H1 (cell line): ENCODE measurements around the gene WDR7. TPM values are rescaled to one million over a fixed set of nuclear protein-coding genes. Genes with fewer than 3 reads are reported as not detected.

Experiments used
- CTCF ChIA-PET: fragments of 300-600 bp; sonication (Branson Sonifier 250); formaldehyde crosslinking; loops from one replicate; lab custom pipeline; 2021; ENCODE audit not compliant: partially characterized antibody; lab: Charles Lee
- POLR2A ChIA-PET: fragments of 300-600 bp; sonication (Branson Sonifier 250); formaldehyde crosslinking; loops from one replicate; lab custom pipeline; 2021; ENCODE audit warnings: inconsistent platforms; ENCODE audit not compliant: partially characterized antibody; lab: Charles Lee
- DNase-seq, 2 experiments: peaks; one replicate each; pipeline versions ENCODE4 v3.0.0 to v3.0.0-alpha.2; 2010 to 2022; ENCODE audit warnings: low spot score in 2 of 2, low read depth in 1 of 2, mixed read lengths in 1 of 2
- FAIRE-seq: peaks from 2 replicates; lab custom pipeline; 2011; peaks lifted over from hg19 to GRCh38; lab: Jason Lieb, UNC
- H2AFZ ChIP-seq: 2 replicates; pipeline ENCODE4 v1.8.1; 2012; ENCODE audit warnings: low read length, inconsistent platforms
- H2AK5ac ChIP-seq: 2 replicates; pipeline ENCODE4 v1.6.1; 2013; ENCODE audit warnings: low read depth, low read length
- H2BK120ac ChIP-seq: replicated peaks from 2 replicates; pipeline ENCODE3; 2013; ENCODE audit warnings: low read depth, low read length, inconsistent platforms
- H2BK12ac ChIP-seq: 2 replicates; pipeline ENCODE4 v1.6.1; 2013; ENCODE audit warnings: low read depth, low read length
- H2BK15ac ChIP-seq: 2 replicates; pipeline ENCODE4 v1.6.1; 2013; ENCODE audit warnings: low read length
- H2BK20ac ChIP-seq: 2 replicates; pipeline ENCODE4 v1.6.1; 2013; ENCODE audit warnings: low read length
- H2BK5ac ChIP-seq: 2 replicates; pipeline ENCODE4 v1.6.1; 2013; ENCODE audit warnings: low read depth, low read length
- H3K14ac ChIP-seq: 2 replicates; pipeline ENCODE4 v1.6.1; 2013; ENCODE audit warnings: inconsistent platforms; ENCODE audit not compliant: insufficient read length
- H3K18ac ChIP-seq: 2 replicates; pipeline ENCODE4 v1.6.1; 2013; ENCODE audit warnings: low read length; ENCODE audit errors: extremely low read depth
- H3K23ac ChIP-seq: 2 replicates; pipeline ENCODE4 v1.6.1; 2013; ENCODE audit warnings: inconsistent platforms; ENCODE audit not compliant: insufficient read length
- H3K23me2 ChIP-seq: 2 replicates; pipeline ENCODE4 v1.6.1; 2013; ENCODE audit warnings: low read depth, low read length
- H3K27ac ChIP-seq: 2 replicates; pipeline ENCODE4 v1.6.1; 2011; ENCODE audit warnings: low read depth, low read length, inconsistent platforms
- H3K27me3 ChIP-seq, 4 experiments: replicated peaks in 1 of 4; 1 replicate in 1 of 4; 2 replicates in 3 of 4; pipeline versions ENCODE4 v1.6.1 to v1.8.1; 2011 to 2013; ENCODE audit warnings: low read length in 3 of 4, mild to moderate bottlenecking in 3 of 4, inconsistent platforms in 2 of 4, mixed read lengths in 2 of 4, moderate library complexity in 1 of 4; ENCODE audit not compliant: control insufficient read depth in 3 of 4, insufficient read depth in 3 of 4; ENCODE audit errors: extremely low read depth in 1 of 4
- H3K36me3 ChIP-seq, 4 experiments: 2 replicates each; pipeline versions ENCODE4 v1.6.1 to v1.8.1; 2011 to 2013; ENCODE audit warnings: mild to moderate bottlenecking in 4 of 4, low read length in 3 of 4, moderate library complexity in 2 of 4, control low read depth in 1 of 4, inconsistent platforms in 1 of 4; ENCODE audit not compliant: insufficient read depth in 4 of 4, control insufficient read depth in 2 of 4
- H3K4ac ChIP-seq: replicated peaks from 2 replicates; pipeline ENCODE3; 2013; ENCODE audit warnings: low read length, low read depth, mixed read lengths, inconsistent platforms; ENCODE audit not compliant: insufficient read length
- H3K4me1 ChIP-seq, 4 experiments: replicated peaks in 1 of 4; 1 replicate in 1 of 4; 2 replicates in 3 of 4; pipeline versions ENCODE4 v1.6.1 to v1.8.1; 2011 to 2013; ENCODE audit warnings: low read length in 3 of 4, inconsistent platforms in 2 of 4, mixed read lengths in 1 of 4; ENCODE audit not compliant: insufficient read depth in 4 of 4, control insufficient read depth in 3 of 4
- H3K4me2 ChIP-seq, 2 experiments: 2 replicates each; pipeline versions ENCODE4 v1.6.1 to v1.8.1; 2011 to 2013; ENCODE audit warnings: low read depth in 2 of 2, low read length in 2 of 2, control low read depth in 1 of 2, inconsistent platforms in 1 of 2, mild to moderate bottlenecking in 1 of 2; ENCODE audit not compliant: insufficient read depth in 1 of 2
- H3K4me3 ChIP-seq, 4 experiments: fragments of 200-600, 300-600 bp in 1 of 4; sonication (generic), shearing (Covaris generic), sonication (Bioruptor Twin) in 1 of 4; 2 replicates each; pipeline versions ENCODE4 v1.5.1 to v1.8.1; 2011 to 2016; ENCODE audit warnings: low read length in 4 of 4, low read depth in 3 of 4, control low read depth in 2 of 4, inconsistent platforms in 2 of 4, mild to moderate bottlenecking in 2 of 4, mixed read lengths in 1 of 4, moderate library complexity in 1 of 4; ENCODE audit not compliant: insufficient read depth in 2 of 4; ENCODE audit errors: extremely low read depth in 1 of 4
- H3K56ac ChIP-seq: replicated peaks from 2 replicates; pipeline ENCODE3; 2013; ENCODE audit warnings: low read depth, mild to moderate bottlenecking, mixed read lengths, low read length, inconsistent platforms; ENCODE audit not compliant: insufficient read length
- H3K79me1 ChIP-seq: 2 replicates; pipeline ENCODE4 v1.6.1; 2013; ENCODE audit warnings: low read depth, low read length, control low read depth
- H3K79me2 ChIP-seq, 2 experiments: 2 replicates each; pipeline versions ENCODE4 v1.6.1 to v1.8.1; 2012 to 2013; ENCODE audit warnings: low read length in 2 of 2, mild to moderate bottlenecking in 2 of 2, inconsistent platforms in 1 of 2; ENCODE audit not compliant: insufficient read depth in 2 of 2, control insufficient read depth in 1 of 2
- H3K9ac ChIP-seq, 4 experiments: replicated peaks in 1 of 4; 1 replicate in 1 of 4; 2 replicates in 3 of 4; pipeline versions ENCODE4 v1.6.1 to v1.8.1; 2011 to 2013; ENCODE audit warnings: low read depth in 3 of 4, low read length in 3 of 4, control low read depth in 2 of 4, mild to moderate bottlenecking in 2 of 4, moderate library complexity in 2 of 4, inconsistent platforms in 1 of 4; ENCODE audit errors: extremely low read depth in 1 of 4
- H3K9me3 ChIP-seq, 2 experiments: 2 replicates each; pipeline versions ENCODE4 v1.6.1 to v1.8.1; 2012 to 2013; ENCODE audit warnings: mild to moderate bottlenecking in 2 of 2, moderate library complexity in 2 of 2, control low read depth in 1 of 2, inconsistent platforms in 1 of 2, low read depth in 1 of 2, low read length in 1 of 2, mixed read lengths in 1 of 2; ENCODE audit not compliant: insufficient read depth in 2 of 2
- H4K20me1 ChIP-seq, 2 experiments: replicated peaks in 1 of 2; 2 replicates each; pipeline versions ENCODE3 to v1.8.1; 2011 to 2013; ENCODE audit warnings: inconsistent platforms in 2 of 2, low read length in 2 of 2, mild to moderate bottlenecking in 1 of 2; ENCODE audit not compliant: insufficient read depth in 2 of 2, control insufficient read depth in 1 of 2
- H4K5ac ChIP-seq: 2 replicates; pipeline ENCODE4 v1.6.1; 2013; ENCODE audit warnings: low read length, low read depth, mixed read lengths, inconsistent platforms; ENCODE audit not compliant: insufficient read length
- H4K8ac ChIP-seq: 2 replicates; pipeline ENCODE4 v1.8.0; 2013; ENCODE audit warnings: mild to moderate bottlenecking, moderate library complexity, low read length, inconsistent platforms; ENCODE audit not compliant: insufficient read depth; ENCODE audit errors: extremely low read depth
- H4K91ac ChIP-seq: replicated peaks from 2 replicates; pipeline ENCODE3; 2013; ENCODE audit warnings: low read length, mixed read lengths, inconsistent platforms; ENCODE audit not compliant: insufficient read length
- BRCA1 ChIP-seq: IDR thresholded peaks from 2 replicates; pipeline ENCODE4 v1.6.1; 2012; ENCODE audit warnings: low read depth, low read length, improper control_type of control experiment
- CHD1 ChIP-seq: IDR thresholded peaks from 2 replicates; pipeline ENCODE4 v1.6.1; 2012; ENCODE audit warnings: low read depth, low read length, improper control_type of control experiment
- E2F6 ChIP-seq: IDR thresholded peaks from 2 replicates; pipeline ENCODE4 v1.6.1; 2012; ENCODE audit warnings: inconsistent platforms
- EZH2 ChIP-seq: fragments of 200-600 bp; sonication (generic); IDR thresholded peaks from 2 replicates; pipeline ENCODE4 v1.7.1; 2012; ENCODE audit warnings: low read depth, mild to moderate bottlenecking, moderate library complexity, low read length, inconsistent platforms; ENCODE audit not compliant: severe bottlenecking
- NRF1 ChIP-seq: IDR thresholded peaks from 2 replicates; pipeline ENCODE4 v1.6.1; 2011; ENCODE audit warnings: mild to moderate bottlenecking, low read depth, low read length, improper control_type of control experiment
- SP4 ChIP-seq: IDR thresholded peaks from 2 replicates; pipeline ENCODE4 v1.6.1; 2012; ENCODE audit warnings: low read length, inconsistent platforms
- USF2 ChIP-seq: IDR thresholded peaks from 2 replicates; pipeline ENCODE4 v1.6.1; 2011; ENCODE audit warnings: low read length, improper control_type of control experiment
- WGBS, 2 experiments: shearing (Covaris generic) in 1 of 2; methylation state at CpG; one replicate each; pipeline versions ENCODE4 v1.1.6 to v1.1.7; 2013 to 2015; ENCODE audit warnings: low lambda C conversion rate in 2 of 2, mixed read lengths in 2 of 2, inconsistent platforms in 1 of 2, low coverage in 1 of 2, missing lambda C conversion rate in 1 of 2; ENCODE audit not compliant: insufficient replicate concordance in 2 of 2, insufficient coverage in 1 of 2, insufficient read length in 1 of 2; ENCODE audit errors: extremely low coverage in 1 of 2, missing lambda C conversion rate in 1 of 2; 5-methylcytosine and 5-hydroxymethylcytosine counted together
- polyA plus RNA-seq, 7 experiments: library from polyadenylated mRNA; depleted of rRNA in 3 of 7; stranded (reverse) in 5 of 7; unstranded in 2 of 7; fragments of >200 nt in 5 of 7; fragments of 200-250 nt in 2 of 7; gene quantifications; 1 replicate in 5 of 7; 2 replicates in 1 of 7; 4 replicates in 1 of 7; pipeline versions ENCODE4 v1.2.1 to v1.2.3, GENCODE V29; 2011 to 2013; ENCODE audit warnings: missing spikeins in 2 of 7, mixed read lengths in 2 of 7
- total RNA-seq: library from RNA; stranded (reverse); fragmentation: NEBNext Ultra II Directional; extraction: Animal tissue kit (Norgen Biotek cat#: 25700); gene quantifications from 2 replicates; pipeline ENCODE4 v1.2.1, GENCODE V29; 2021

WDR7 gene
- total and polyA plus RNA-seq, 2 of the 8 experiments (the other 6 are each of a cell fraction or from before 2014, with no cell fraction given): 5.5 to 15.2 TPM

GRCh38 chr18:56962322-56962721 lies 311.2 kb downstream of the WDR7 start:
- TF ChIP-seq NRF1 (no peak), BRCA1 (no peak), SP4 (no peak), EZH2 (no peak), CHD1 (no peak), USF2 (no peak), E2F6 (no peak)
- H2BK20ac ChIP-seq: no peak overlapping the region
- H2BK5ac ChIP-seq: no peak overlapping the region
- H2BK12ac ChIP-seq: no peak overlapping the region
- H4K91ac ChIP-seq: no peak overlapping the region
- H3K4me3 ChIP-seq: no peak overlapping the region
- H4K20me1 ChIP-seq: no peaks in the 10 kb centered on the region
- no peak overlapping the region for H3K9ac ChIP-seq
- H3K23ac ChIP-seq: no peak overlapping the region
- no peak overlapping the region for H2BK15ac ChIP-seq
- H3K27ac ChIP-seq: no peak overlapping the region
- WGBS, 2 experiments: 93% methylated on average over 7 of the region's 7 CpGs; no CpG with 5 or more reads in 1 of the 2 experiments
- H3K4me2 ChIP-seq: no peak overlapping the region
- no peak overlapping the region for H3K18ac ChIP-seq
- no peak overlapping the region for H4K5ac ChIP-seq
- ChIA-PET CTCF (interaction anchor here (0.9 to 1.1 kb wide), 2 partner anchors 19 to 93 kb away, joined by 3 to 4 read pairs; no protein-coding TSS in a partner anchor), POLR2A (no interaction called here)
- H3K36me3 ChIP-seq: no peaks in the 10 kb centered on the region; a peak in 1 of 8 replicates
- H2AK5ac ChIP-seq: no peak overlapping the region
- H2AFZ ChIP-seq: no peak overlapping the region
- no peak overlapping the region for H3K4ac ChIP-seq
- H4K8ac ChIP-seq: no peak overlapping the region
- no peaks in the 10 kb centered on the region for H3K79me1 ChIP-seq
- peaks cover 0 to 13% (median 4%) of the 10 kb centered on the region in 4 experiments; a peak in 3 of 7 replicates for H3K4me1 ChIP-seq
- FAIRE-seq (no peak), DNase-seq (no peak)
- H3K9me3 ChIP-seq: no peaks in the 10 kb centered on the region
- no peaks in the 10 kb centered on the region for H3K23me2 ChIP-seq
- H3K56ac ChIP-seq: no peak overlapping the region
- no peaks in the 10 kb centered on the region for H3K79me2 ChIP-seq
- H3K14ac ChIP-seq: no peak overlapping the region
- H2BK120ac ChIP-seq: no peak overlapping the region
- no peaks in the 10 kb centered on the region for H3K27me3 ChIP-seq
